ENCODE data around the gene NR4A3. TPM values are rescaled to one million over a fixed set of nuclear protein-coding genes. Genes with fewer than 3 reads are reported as not detected.

NR4A3 gene
- total RNA-seq, 1 donor from 2014 or later, result 124 TPM

DNA sequence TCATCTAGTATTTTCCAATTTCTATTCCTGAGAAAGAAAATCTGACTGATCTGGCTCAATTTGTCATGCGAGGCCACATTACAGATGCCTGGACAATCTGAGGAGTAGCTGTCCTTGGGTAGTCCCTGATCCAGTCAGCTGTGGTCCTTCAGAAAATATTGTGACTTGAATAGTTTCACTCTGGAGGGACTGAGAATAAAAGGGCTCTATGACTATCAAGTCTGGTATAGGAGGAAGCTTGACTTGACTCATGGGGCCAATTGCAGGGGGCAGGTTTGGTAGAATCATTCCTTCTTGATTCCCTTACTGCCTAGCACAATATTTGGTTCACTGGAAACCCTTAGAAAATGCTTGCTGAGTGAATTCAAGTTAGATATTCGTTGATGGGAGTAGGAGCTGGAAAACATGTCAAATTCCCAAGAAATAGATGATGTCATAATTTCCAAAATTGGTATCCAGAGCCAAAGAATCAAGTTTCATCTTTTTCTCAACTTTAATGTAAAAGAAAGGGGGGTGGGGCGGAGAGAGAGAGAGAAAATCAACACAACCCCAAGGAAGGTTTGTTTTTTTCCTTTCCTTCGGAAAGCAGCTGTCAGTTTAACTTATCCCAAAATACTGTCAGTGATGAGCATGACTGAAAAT is 52.4 kb downstream of the NR4A3 start:
- no peak for DNase-seq (ENCODE audit: low spot score)

DNA sequence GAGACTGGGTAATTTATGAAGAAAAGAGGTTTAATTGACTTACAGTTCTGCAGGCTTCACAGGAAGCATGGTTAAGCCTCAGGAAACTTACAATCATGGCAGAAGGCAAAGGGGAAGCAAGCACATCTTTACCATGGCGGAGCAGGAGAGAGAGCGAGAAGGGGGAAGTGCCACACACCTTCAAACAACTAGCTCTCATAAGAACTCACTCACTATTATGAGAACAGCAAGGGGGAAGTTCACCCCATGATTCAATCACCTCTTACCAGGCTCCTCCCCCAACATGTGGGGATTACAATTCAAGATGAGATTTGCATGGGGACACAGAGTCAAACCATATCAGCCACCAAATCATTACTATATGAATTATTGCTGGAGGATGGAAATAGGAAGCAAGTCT is 54.5 kb downstream of the NR4A3 start:
- no peak for DNase-seq (ENCODE audit: low spot score)

DNA sequence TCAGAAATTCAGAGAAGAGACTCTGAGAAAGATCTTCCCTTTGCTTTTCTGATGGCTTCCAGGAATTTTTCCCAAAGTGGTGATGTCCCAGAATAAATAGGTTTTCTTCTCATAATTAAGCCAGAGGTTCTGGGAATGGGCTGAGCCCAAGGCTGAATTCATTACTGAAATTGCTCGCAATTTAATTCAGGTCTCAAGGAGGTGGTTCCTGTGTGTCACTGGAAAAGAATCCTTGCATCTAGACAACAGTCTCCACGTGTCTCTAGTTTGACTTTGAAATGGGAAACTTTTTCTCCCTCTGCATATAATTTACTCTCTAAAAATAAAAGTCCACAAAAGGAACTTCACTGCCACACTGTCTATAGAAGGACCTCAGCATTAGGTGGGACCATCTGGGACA is 57.0 kb downstream of the NR4A3 start:
- no peak for DNase-seq (ENCODE audit: low spot score)

DNA sequence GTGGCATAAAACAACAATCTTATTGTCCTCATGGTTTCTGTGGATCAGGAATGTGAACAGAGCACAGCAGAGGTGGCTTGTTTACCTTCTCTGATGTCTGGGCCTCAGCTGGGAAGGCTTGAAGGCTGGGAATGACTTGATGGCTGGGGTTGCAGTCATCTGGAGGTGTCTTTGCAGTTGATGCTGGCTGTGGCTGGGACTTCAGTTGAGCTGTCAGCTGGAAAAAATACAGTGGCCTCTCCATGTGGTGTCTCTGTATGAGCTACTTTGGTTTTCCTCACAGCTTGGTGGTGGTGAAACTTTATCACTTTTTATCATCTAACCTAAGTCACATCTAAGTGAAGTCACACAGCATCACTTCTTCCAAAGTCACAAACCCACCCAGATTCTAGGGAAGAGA is 60.1 kb downstream of the NR4A3 start:
- DNase-seq (ENCODE audit: low spot score), result no peak

DNA sequence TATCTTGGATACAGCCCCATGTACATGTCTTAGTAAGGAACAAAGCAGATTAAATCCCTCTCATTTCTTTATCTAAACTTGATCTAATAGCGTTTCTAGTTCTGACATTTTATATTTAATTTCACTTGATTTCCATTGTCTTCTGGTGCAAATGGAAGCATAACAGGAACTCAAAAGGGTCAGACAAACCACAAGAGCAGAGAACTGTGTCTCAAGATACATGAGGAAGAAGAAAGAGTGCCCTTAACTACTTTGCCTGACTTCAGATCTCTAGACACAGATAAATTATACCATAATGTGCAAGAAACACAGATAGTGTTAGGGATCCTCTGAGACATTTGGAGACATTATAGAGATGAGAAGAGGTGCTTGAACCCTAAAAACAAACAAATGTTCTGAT is 64.1 kb downstream of the NR4A3 start:
- DNase-seq (ENCODE audit: low spot score), result no peak

DNA sequence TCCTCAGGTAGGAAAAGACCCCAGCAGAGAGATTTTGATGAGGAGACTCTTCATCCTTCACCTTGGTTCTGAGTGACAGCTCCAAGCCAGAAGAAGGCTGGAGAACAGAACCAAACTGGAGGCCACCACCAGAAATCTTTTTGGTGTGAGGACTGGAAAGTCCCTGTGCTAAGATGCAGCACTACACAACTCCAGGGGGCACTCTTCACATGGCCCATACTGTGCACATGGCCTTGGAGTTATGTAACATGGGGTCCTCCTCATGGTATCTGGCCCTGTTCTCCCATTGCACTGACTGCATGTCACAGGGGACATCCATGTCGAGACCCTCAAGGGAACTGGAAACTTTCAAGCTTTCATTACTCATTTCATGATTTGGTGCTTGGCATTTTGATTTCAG is 67.4 kb downstream of the NR4A3 start:
- no peak for DNase-seq (ENCODE audit: low spot score)

DNA sequence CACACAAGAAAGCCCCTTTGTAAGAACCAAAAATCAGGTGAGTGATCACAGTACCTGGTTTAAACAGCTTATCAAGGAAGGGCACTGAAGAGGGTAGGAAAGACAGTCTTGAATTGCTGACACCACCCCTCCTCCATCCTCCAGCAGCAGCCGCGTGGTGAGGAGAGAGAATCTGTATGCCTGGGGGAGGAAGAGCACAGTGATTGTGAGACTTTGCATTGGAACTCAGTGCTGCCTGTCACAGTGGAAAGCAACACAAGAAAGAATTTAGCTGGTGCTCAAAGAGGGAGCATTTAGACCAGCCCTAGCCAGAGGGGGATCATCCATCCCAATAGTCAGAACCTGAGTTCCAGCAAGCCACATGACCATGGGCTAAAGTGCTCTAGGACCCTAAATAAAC is 73.1 kb downstream of the NR4A3 start:
- DNase-seq (ENCODE audit: low spot score), result no peak

DNA sequence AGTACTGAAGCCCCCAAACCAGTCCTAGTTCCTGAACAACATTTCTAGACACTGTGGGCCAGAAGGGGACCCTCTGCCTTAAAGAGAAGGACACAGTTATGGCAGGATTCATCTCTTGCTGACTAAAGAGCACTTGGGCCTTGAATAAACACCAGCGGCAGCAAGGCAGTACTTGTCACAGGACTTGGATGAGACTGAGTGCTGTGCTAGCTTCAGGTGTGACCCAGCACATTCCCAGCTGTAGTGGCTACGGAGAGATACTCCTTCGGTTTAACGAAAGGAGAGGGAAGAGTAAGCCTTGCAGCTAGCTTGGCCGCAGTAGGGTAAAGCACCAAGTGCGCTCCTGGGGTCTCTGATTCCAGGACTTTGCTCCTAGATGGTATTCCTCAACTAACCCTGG is 73.8 kb downstream of the NR4A3 start:
- DNase-seq (ENCODE audit: low spot score), result no peak

DNA sequence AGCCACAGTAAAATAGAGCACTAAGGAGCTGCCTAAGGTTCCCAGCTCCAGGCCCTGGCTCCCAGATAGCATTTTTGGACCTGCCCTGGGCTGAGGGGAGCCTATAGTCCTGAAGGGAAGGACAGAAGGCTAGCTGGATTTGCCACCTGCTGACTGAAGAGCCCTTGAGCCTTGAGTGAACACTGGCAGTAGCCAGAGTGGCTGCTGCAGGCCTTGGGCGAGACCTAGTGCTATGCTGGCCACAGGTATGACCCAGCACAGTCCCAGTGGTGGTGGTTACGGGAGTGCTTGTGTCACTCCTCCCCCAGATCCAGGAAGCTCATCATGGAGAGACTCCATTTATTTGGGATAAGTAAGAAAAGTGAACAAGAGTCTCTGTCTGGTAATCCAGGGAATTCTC is 74.4 kb downstream of the NR4A3 start:
- no peak for DNase-seq (ENCODE audit: low spot score)

DNA sequence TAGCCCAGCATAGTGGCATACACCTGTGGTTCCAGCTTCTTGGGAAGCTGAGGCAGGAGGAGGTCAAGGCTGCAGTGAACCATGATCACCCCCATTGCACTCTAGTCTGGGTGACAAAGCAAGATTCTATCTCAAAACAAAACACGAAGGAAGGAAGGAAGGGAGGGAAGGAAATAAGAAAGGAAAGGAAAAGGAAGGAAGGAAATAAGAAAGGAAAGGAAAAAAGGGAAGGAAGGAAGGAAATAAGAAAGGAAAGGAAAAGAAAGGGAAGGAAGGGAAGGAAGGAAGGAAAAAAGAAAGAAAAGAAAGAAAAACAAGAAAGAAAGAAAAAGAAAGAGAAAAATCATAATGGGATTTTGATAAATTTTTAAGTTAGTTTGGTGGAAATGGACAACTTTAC is 81.7 kb downstream of the NR4A3 start:
- DNase-seq (ENCODE audit: low spot score), result no peak

DNA sequence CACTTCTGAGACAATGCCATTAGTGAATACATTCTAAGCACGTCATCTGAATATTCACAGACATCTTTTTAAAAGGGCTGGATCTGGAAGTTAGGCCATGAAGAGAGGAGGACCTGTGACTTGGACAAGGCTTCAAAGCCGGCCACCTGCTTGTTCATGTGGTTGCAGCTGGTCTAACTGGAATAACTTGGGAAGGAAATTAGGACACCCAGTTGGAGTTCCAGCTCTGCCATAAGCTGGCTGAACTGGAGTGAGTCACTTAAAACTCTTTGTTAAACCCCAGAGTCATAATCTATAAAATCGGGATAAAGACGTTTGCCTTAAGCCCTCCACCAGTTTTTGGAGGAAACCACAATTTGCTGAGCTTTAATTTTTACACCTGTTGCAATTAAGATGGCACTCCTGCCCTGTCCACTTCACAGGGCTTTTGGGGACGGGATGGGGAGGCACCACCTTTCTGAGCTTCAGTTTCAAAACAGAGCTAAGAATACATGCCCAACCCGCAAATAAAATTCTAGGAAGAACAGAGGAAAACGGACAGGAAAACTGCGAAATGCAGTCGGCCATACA is 84.2 kb downstream of the NR4A3 start:
- DNase-seq (ENCODE audit: low spot score), result no peak

DNA sequence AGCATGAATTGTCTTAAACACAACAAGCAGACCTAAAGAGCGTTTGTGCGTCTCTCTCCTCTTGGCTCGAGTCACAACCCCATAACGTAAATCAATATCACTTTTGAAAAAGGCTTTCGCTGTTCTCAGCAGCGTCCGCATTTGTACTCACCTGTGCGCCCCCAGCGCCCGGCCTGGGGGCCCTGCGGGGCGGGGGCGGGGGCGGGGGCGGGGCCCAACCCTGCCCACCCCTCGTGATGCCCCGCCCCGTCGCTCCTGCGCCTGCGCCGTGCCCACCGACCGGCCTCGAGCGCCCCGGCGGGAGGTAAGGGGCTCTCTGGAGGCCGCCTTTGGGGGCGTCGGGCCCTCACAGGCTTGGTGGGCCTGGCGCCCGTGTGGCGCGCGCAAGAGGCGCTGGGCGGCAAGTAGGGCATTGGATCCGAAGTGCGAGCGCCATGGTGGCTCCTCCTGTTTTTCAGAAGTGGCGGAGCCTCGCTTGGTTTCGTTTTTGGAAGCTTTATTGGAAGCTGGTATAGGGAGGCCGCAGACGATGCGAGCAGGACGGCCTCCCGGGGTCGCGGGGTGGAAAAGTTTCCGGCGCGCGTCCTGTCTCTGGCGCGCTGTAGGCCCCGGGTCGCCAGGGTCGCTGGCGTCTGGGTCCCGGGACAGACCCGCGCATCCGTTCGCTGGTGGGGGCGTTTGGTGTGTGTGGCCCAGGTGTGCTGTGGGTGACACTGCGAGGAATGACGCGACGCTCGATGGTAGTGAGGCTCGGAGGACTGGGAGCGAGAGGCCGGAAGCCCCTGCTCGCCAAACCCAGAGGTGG is 84.9 kb downstream of the NR4A3 start, which contains the start of gene STX17:
Gene STX17, plus strand, starts transcription at position 252 of the 805 bp plus-strand sequence. CDS start 8,586 bp downstream, outside the sequence.
- DNase-seq (ENCODE audit: low spot score), result peak; percentile 92

DNA sequence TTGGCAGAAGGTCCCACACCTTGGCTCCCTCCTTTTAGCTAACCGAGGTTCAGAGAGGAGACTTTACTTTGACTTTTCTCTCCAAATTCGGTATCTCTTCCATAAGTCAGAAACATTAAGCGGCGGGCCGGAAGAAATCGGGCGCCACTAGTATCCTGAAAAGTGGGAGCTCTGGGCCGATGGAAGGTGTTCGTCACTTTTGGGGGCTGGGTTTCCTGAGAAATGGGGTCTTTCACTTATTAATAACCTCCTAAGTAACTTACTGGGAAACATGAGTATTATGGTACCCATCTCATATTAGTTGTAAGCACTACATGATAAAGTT is 85.5 kb downstream of the NR4A3 start:
- no peak for DNase-seq (ENCODE audit: low spot score)

DNA sequence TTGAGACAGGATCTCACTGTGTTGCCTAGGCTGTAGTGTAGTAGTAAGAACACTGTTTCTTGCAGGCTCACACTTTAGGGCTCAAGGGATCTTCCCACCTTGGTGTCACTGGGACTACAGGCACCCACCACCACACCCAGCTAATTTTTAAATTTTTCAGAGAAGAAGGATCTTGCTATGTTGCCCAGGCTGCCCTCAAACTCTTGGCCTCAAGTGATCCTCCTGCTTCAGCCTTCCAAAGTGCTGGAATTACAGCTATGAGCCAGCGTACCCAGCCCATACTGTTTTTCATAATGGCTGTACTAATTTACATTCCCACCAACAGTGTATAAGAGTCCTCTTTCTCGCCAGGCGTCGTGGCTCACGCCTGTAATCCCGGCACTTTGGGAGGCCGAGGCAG is 89.9 kb downstream of the NR4A3 start:
- no peak for DNase-seq (ENCODE audit: low spot score)

Other genes starting within 250 kb of the NR4A3 start
- gene STX17, start 84.8 kb downstream of the NR4A3 start, total RNA-seq, result 26.1 TPM